Activated CD4-positive, CD25-positive, alpha-beta regulatory T cell treated with anti-CD3 and anti-CD28 coated beads, Interleukin-2, amount 50 U/mL, for 72 hours (primary cell): ENCODE data around the gene TANK.
"Not testable (repeated sequence)": the region's sequence is repeated elsewhere in the genome, so short reads cannot be mapped to it uniquely, and the experiment has no call there.

ENCODE experiments used
- DNase-seq: peaks from one replicate; pipeline ENCODE4 v3.0.0; 2021

The TANK gene, protein sequence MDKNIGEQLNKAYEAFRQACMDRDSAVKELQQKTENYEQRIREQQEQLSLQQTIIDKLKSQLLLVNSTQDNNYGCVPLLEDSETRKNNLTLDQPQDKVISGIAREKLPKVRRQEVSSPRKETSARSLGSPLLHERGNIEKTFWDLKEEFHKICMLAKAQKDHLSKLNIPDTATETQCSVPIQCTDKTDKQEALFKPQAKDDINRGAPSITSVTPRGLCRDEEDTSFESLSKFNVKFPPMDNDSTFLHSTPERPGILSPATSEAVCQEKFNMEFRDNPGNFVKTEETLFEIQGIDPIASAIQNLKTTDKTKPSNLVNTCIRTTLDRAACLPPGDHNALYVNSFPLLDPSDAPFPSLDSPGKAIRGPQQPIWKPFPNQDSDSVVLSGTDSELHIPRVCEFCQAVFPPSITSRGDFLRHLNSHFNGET

DNA sequence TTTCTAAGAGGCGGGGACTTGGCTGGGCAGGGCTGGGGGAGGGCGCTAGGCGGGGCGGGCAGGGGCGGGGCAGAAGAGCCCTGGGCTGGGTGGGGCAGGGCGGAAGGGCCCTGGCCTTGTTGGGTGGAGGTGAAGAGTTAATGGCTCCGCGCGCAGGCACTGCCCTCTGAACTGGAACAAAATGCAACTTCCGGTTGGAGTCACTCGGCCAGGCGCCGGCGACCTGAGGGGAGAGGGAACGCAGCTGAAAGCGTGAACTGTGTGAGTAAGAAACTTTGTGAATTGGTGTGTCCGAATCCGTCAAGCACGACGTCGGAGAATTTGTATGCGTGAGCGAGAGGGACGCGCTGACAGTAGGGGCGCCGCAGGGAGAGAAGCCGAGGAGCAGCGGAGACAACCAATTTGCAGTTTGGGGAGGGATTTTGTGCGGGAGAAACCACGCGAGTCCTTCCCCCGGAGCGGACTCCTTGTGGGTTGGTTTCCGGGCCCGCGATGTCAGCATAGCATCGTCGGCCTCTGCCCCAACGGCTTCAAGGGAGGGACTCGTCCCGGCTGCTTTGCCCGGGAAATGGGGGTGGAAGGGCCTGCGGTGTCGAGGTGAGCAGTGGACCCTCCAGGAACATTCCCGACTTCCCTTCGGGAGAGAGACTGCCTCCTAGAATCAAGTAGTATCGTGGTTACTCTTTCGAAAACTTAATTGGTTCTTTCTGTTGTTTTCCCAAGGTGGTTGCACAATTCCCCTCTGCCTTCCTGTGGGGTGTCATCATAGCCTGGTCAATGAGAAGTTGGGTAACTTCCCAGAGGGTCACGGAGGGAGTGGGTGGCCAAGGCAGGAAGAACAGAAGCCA lies at the start of gene TANK:
Gene TANK (plus strand): TSS at position 203 of the 848 bp plus-strand sequence. CDS start 19,235 bp downstream, outside the sequence.
- peak; percentile 87 for DNase-seq

DNA sequence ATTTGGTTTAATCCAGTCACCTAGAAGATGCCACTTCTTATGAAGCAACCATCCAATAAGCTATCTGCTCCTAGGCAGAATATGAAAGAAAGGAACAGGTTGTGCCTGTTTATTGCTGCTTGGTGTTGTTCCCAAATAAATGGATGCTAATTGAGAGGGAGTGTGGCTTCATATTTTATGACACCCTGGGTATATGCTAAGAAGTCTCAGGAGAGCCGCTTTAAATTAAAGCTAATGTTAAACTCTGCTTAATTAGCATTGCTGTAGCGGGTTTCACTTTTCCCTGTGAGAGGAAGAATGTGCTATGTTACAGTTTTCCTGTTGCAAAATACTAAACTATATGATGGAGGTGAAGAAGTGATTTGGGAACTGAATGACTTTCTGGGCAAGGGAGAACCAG lies 48.7 kb upstream of the TANK start:
- no peak for DNase-seq

DNA sequence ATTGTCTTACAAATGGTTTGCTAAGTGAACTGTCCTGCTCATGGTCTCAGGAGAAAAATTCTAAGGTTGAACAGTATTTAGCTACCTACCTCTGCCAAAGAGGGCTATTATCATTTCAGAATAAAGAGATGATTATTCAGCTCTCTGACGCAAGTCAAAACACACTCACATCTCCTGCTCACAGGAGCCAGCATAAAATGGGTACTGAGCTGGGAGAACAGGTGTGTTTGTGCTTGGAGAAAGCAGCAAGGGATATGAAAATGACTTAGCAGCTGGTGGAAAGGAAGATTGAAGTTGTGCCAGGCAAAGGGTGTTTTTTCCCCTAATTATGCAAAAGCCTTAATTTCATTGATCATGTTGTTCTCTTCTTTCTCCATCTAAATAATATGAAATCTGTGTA lies 47.3 kb upstream of the TANK start:
- DNase-seq: no peak

DNA sequence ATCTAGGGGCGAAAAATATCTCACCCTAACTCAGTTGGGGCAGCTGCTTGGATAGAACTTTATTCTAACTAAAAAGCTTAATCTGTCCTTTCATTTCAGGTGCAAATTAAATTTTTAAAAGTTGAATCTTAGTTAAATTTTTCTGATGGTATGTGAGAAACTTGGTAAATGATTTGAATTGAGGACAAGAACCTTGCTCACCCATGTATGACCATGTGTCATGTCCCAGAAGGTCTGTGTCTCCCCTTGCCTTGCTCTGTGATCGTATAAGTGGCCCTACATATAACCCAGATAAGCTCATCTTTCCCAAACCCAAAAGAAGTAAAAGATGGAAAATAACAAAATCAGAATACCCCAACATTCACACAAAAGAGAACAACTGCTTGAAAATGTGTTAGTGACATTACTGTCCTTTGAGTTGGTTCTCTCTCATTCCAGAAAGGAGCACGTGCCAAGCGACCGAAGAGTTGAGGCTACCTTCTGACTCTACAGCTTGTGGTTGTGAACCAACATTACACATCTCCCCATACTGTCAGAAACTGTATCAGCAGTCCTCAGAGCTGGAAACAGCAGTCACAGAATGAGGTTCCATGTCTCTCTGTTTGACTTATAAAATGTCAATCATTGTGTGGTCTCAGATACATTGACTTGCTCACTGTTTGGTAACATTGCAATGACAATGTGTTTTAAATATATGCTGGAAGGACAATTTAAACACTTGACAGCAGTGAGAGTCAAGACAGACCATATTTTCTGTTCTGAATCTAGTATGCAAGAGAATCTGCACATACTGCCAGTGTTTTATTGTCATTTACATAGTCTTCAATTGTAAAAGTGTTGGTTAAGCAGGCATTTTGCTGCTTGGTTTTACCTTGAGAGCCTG lies 46.3 kb upstream of the TANK start:
- no peak for DNase-seq

DNA sequence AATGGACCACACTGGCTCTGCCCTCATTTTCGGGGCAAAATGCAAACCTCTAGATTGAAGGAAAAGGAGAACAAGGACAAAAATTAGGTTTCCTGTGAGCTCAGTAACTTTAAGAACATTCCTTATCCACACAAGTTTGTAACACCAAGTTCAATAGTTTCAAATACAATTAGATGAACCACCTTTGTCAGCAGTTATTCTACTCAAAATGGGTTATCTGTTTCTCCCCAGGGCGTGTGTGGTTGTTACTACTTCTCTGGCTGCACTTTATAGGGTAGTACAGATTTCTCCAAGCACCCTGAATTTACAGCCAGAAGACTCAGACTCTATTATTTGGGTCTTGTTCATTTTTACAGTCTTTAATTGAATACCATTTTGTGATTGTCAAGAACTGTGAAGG lies 45.0 kb upstream of the TANK start:
- DNase-seq: no peak

DNA sequence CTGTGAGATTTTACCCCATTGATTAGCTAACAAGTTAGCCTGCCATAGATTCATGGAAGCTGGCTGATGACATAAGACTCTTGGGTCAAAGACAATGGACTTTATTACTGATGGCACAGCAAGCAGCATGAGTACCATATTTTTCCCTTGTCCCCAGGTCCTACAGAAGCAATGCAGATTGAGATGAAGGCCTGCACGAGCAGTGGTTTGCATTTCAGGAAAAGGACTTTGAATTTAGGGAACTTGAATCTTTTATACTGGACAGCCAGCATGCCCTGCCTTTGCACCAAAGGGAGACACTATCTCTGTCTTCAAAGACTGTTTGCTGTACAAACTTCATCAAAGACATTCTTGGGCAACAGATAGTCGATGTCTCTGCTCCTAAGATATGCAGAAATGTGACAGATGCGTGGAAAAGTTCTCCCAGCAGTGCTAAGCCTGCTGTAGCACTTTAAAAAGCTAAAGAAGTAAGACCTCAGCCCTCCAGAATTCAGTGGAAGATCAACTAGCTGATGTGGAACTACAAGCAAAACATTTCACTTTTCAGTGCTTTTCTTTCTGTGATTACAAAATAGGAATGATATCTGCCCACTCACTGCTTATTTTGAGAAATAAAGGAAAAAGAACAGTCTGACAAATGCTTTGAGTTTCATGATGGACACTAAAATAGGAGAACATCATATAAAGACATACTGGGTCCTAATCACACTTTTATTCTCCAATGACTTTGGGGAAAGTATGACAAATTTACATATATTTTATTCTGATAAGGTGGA lies 44.4 kb upstream of the TANK start:
- DNase-seq: no peak

DNA sequence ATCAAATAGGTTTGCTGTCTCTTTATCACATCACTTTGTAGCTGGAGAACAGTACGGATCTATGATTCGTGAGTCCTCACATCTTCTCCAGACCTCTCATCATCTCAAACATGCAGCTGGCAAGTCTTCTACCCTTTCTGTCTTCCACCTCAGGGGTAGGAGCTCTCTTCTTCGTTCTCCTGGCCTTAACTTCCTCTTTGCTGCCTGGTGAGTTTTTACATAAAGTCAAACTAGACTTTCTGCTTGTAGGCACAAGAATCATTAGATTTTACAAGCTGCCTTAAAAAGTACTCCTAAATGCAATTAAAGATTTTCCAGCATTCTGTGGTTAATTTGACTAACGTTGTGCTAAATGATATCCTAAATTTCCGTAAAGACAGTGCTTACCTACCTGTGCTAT lies 43.7 kb upstream of the TANK start:
- no peak for DNase-seq

DNA sequence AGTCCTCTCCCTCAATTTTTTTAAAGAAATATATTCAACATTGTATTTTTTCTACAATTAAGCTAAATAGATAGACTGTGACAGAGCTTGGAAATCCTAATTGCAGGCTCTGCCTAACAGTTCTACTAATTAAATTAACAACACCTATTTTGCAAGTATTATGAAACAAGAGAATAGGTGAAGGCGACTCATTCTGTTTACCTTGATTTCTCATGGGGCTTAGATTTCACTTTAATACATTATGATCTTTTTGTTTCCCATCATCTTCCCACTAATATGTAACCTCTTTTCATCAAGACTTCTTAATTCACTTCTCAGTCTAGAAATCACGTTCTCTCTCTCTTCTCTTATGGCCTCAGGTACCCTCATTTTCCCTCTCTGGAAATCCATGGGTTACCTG lies 42.7 kb upstream of the TANK start:
- DNase-seq: no peak

DNA sequence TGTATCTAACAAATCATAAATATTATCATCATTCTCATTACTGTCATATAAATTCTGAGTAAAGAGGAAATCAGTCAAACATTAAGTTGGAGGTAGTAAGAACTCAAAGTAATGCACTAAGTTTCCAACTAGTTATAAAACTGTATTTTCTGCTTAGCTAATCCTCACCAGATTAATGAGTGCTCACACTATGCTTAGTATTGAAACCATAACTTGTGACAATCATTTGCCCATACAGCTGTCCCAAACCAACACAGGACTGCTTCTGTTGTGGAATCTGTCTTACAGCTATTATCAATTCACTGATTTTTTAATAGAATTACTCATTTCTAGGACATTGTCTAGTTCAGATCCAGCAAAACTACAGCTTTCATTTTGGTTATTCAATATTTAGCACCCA lies 41.5 kb upstream of the TANK start:
- DNase-seq: no peak

DNA sequence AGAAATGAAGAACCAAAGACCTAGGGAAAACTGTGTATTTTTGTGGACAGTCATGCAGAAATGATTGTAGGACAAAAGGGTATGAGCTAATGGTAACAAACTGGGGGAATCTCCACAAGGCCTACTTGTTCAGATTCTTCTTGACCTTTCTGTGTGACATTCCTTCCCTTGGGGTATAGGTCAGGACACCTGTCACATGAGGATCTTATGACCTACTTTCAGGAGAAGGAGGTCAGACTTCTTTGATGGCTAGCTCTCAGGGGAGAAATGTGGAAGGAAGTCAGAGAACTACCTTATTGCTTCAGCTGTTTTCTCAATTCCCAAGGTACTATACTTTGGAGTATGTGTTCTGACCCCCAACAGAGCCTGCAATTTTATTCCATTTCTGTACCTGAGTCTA lies 40.7 kb upstream of the TANK start:
- no peak for DNase-seq

DNA sequence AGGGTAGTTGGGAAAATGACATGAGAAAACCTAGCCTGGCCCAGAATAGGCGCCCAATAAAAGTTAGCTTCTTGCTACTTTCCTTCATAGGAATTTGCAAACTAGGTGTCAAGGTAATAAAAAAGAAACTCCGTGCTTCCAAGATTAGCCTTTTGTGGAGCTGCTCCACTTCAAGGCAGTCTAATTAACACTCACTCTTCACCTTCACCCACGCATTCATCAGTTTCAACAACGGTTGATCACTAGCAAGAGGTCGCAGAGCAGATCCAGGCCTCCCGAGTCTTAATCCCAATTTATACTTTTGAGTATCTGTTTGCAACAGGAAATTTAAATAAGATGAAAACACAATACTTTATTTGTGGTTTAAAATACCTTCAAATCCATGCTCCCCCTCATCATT lies 39.5 kb upstream of the TANK start:
- no peak for DNase-seq

DNA sequence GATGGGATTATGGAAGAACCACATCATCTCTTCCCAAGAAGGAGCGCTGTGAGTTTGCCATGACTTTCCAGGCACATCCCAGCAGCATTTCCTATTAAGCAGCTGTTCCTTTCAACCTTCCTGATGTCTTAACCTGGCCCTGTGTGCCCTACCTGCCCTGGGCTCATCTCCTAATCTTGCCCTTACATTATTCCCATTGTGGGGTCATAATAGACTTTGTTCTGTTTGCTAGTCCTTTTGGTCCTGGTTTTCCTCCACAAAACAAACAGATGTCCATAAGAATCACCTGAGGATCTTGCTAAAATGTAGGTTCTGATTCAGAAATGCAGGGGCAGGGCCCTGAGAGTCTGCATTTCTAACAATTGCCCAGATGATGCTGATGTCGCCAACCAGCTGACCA lies 38.6 kb upstream of the TANK start:
- DNase-seq: no peak

DNA sequence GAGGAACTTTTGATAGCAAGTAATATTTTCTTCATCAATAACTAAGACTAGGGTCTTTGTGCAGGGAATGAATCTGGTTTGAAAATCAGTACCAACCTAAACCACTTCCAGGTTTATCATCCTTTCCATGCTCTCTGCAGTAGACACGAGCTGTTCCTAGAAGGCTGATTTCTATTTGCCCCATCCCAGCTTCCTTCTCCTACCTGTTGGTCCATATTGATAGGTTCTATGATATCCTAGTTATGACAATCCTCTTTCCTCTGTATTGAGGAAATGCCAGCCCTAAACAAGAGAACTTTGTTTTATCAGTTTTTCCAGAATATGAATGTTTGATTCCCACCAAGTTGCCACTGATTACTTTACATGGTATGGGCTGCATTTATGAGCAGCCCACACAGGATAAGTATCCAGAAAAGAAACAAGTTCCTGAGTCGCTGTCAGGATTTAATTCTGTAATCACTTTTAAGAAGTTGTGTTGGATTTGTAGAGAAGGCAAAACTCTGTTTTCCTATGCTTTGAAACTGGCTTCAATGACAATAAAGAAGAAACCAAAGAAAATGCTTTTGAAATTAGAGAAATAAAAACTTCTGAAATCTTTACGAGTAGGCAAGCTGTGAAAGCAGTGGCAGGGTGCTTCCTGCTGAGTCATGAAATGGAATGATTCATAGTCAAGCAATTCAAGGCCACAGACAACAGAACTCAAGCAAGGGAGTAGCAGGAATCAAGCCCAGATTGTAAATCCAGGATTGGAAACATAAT lies 37.3 kb upstream of the TANK start:
- DNase-seq: no peak

DNA sequence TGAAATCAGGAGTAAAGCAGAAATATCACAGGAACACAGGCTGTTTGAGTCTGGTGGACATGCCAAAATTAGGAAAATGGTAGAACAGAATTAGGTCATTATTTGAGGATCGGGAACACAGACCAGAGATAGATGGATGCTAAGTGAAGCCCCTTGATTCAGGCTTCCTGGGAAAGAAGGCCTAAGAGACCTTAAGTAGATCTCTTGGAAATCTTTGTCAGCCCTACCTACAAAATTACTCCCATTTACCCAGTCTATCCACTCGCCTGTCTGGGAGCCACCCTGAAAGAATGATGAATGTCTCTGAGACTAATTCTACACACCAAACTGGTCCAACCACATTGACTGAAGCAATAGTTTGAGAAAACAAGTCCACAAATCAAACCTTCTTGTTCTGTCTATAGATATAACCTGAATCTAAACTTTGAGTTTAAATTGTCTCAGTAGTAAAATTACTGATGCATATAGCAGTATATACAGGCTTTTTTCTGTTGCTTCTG lies 36.6 kb upstream of the TANK start:
- no peak for DNase-seq

DNA sequence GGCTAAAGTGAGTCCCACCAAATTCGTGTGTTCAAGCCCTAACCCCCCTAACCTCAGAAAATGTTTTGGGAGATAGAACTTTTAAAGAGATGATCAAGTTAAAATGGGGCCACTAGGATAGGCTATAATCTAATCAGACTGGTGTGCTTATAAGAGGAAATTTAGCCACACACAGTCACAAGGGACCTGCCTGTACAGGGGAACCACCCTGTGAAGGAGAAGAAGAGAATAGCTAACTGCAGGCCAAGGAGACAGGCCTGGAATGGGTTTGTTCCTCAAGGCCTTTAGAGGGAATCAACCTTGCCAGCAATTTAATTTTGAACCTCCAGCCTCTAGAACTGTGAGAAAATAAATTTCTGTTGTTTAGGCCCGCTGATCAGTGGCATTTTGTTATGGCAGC lies 36.0 kb upstream of the TANK start:
- no peak for DNase-seq

DNA sequence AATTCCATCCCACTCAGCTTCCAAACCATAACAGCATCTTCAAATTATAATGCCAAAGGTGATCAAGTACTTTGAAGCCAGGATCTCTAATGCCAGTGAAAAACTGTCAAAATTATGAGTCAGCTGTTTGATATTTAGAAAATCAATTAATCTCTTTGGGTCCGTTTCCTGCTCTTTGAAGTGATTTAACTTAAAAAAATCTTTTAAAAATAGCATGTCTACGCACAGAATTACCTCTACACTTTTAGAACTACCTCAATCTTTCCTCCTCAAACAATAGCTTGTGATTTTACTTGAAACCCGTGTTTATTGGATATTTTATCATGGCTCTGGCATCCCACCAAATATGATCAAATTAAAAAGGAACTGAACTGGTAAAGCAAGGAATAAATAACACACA lies 31.3 kb upstream of the TANK start:
- no peak for DNase-seq

DNA sequence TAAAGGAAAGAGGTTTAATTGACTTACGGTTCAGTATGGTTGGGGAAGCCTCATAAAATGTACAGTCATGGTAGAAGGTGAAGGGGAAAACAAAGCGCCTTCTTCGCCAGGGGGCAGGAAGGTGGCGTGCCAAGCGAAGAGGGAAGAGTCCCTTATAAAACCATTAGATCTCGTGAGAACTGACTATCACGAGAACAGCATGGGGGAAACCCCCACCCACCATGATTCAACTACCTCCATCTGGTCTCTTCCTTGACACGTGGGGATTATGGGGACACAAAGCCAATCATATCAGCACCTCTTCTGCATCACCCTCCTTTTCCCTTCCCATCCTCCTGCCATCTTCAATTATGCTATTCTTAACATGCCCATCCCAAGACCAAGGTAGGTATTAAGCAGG lies 29.9 kb upstream of the TANK start:
- no peak for DNase-seq

DNA sequence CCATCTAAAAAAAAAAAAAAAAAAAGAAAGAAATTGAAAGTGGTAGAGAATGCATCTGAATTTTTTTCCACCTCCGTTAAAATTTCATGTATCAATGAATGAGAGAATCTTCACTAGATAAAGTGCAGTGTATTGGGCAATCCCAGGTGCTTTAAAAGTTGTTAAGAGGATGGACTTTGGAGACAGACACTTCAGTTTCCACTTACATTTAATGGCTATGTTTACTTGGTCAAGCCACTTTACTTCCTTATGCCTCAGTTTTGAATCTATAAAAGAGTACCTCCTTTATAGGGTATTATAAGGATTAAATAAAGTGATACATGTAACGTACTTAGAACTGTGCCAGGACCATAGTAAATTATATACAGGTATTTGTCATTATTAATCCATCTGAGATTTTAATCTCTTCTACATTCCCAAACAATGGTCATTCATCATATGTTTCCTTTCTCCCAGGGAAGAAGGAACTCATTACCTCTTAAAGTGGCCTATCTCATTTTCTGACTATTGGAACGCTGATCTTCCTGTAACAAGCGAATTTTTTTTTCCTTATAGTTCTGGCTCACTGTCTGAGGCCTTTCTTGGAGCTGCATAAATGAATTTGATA lies 29.1 kb upstream of the TANK start:
- DNase-seq: no peak

DNA sequence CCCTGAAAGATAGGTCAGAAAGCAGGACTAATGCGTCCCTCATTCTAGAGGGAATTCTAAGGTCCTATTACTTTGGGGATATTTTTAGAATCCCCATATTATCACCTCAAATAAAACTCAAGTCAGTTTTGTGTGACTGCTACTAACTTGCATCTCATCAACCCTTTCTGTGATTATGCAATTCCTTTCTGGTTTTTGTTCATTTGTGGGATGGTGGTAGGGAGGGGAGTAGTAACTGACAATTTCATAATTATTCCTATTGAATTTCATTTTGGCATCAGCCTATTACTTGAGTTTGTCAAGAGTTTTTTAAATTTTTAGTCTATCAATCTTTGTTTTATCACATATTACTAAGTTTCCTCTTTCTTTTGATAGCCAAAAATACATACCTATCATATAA lies 28.4 kb upstream of the TANK start:
- no peak for DNase-seq

DNA sequence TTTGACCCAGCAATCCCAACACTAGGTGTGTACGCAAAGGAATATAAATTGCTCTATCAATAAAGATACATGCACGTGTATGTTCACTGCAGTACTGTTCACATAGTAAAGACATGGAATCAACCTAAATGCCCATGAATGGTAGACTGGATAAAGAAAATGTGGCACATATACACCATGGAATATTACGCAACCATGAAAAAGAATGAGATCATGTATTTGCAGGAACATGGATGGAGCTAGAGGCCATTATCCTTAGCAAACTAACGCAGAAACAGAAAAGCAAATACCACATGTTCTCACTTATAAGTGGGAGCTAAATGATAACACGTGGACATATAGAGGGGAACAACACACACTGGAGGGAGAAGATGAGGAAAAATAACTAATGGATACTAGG lies 27.8 kb upstream of the TANK start:
- not testable (repeated sequence) for DNase-seq

DNA sequence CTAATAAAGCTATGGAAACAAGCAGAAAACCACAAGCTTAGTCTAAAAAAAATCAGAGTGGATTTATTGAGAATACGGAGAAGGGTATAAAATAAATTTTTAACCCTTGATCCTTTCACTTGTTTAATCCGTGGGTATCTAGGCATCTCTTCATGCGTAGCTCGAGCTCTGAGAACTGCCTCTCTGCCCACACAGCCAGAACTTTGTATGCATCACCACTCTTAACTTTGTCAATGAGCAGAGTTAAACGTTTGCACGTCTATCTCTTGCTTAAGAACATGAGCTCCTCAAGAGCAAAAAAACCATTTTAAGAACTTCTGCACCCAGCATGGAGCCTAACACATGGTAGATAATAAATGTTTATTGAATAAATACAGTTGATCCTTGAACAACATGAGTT lies 26.9 kb upstream of the TANK start:
- no peak for DNase-seq
